HG03196 (cell line): ENCODE results near the gene CASP9.
"Not testable (repeated sequence)": the region's sequence is repeated elsewhere in the genome, so short reads cannot be mapped to it uniquely, and the experiment has no call there.

Experiments used
- ATAC-seq: cut with Tn5 transposase; IDR thresholded peaks from one replicate; pipeline ENCODE4 v1.9.1; 2021; ENCODE audit not compliant: unreplicated experiment

CASP9 gene

GRCh38 chr1:15471723-15472122 is 52.3 kb downstream of the CASP9 start:
- ATAC-seq = not testable (repeated sequence)

- not testable (repeated sequence) for ATAC-seq
Observed at GRCh38 chr1:15471067-15471466, 52.9 kb downstream of the CASP9 start.

GRCh38 chr1:15469821-15470448 is 54.1 kb downstream of the CASP9 start:
- not testable (repeated sequence) for ATAC-seq

GRCh38 chr1:15469361-15469760 is 54.7 kb downstream of the CASP9 start:
- ATAC-seq = no peak

GRCh38 chr1:15468145-15468544 is 55.9 kb downstream of the CASP9 start:
- ATAC-seq = no peak

GRCh38 chr1:15466955-15467625 is 56.9 kb downstream of the CASP9 start:
- ATAC-seq = not testable (repeated sequence)

- ATAC-seq = no peak
Observed at GRCh38 chr1:15465674-15466073, 58.3 kb downstream of the CASP9 start.

GRCh38 chr1:15463926-15464322 is 60.1 kb downstream of the CASP9 start:
- not testable (repeated sequence) for ATAC-seq

- ATAC-seq = not testable (repeated sequence)
Observed at GRCh38 chr1:15463064-15463800, 60.8 kb downstream of the CASP9 start.

- ATAC-seq = no peak
Observed at GRCh38 chr1:15460708-15461095, 63.3 kb downstream of the CASP9 start.

GRCh38 chr1:15459771-15460707 is 64.0 kb downstream of the CASP9 start:
- no peak for ATAC-seq

GRCh38 chr1:15458388-15458787 is 65.6 kb downstream of the CASP9 start:
- not testable (repeated sequence) for ATAC-seq

GRCh38 chr1:15457585-15457984 is 66.4 kb downstream of the CASP9 start:
- no peak for ATAC-seq

GRCh38 chr1:15456313-15456954 is 67.6 kb downstream of the CASP9 start, which contains the start of gene CELA2A:
Gene CELA2A, plus strand, starts transcription at chr1:15456732. Its CDS starts 22 bp downstream, at chr1:15456754.
- ATAC-seq = no peak

- ATAC-seq = no peak
Observed at GRCh38 chr1:15455522-15455921, 68.5 kb downstream of the CASP9 start.

- ATAC-seq = no peak
Observed at GRCh38 chr1:15454256-15454655, 69.8 kb downstream of the CASP9 start.

GRCh38 chr1:15453734-15454133 is 70.3 kb downstream of the CASP9 start:
- no peak for ATAC-seq

GRCh38 chr1:15452866-15453571 is 71.0 kb downstream of the CASP9 start:
- no peak for ATAC-seq

- no peak for ATAC-seq
Observed at GRCh38 chr1:15452216-15452615, 71.8 kb downstream of the CASP9 start.
